Measurements from ENCODE around the gene SMIM27. TPM values are rescaled to one million over a fixed set of nuclear protein-coding genes. Genes with fewer than 3 reads are reported as not detected.
"Not testable (repeated sequence)": the region's sequence is repeated elsewhere in the genome, so short reads cannot be mapped to it uniquely, and the experiment has no call there.

The SMIM27 gene
- total RNA-seq, 1 donor from 2014 or later: 15.9 TPM

GRCh38 chr9:32596936-32597335 is 44.8 kb downstream of the SMIM27 start:
- no peaks in the 10 kb centered on the region for H3K9me3 Mint-ChIP-seq
- ATAC-seq (ENCODE audit: low read depth) (no peak), DNase-seq (no peak)
- ChIA-PET CTCF (no interaction called here), POLR2A (no interaction called here)
- intact Hi-C loops (cut with micrococcal nuclease): no loop called here
- peaks cover 8% of the 10 kb centered on the region for H3K4me1 Mint-ChIP-seq
- no peak overlapping the region for H3K4me3 Mint-ChIP-seq
- TF ChIP-seq CTCF (IDR thresholded peaks at IDR 0.05): no peak
- H3K36me3 Mint-ChIP-seq (ENCODE audit: low read depth): no peaks in the 10 kb centered on the region
- peaks cover 7% of the 10 kb centered on the region for H3K27me3 Mint-ChIP-seq
- H3K27ac Mint-ChIP-seq: no peak overlapping the region

- H3K4me3 Mint-ChIP-seq; H3K36me3 Mint-ChIP-seq (ENCODE audit: low read depth); DNase-seq; intact Hi-C loops (cut with micrococcal nuclease); H3K9me3 Mint-ChIP-seq; H3K27me3 Mint-ChIP-seq; ATAC-seq (ENCODE audit: low read depth); POLR2A ChIA-PET; H3K27ac Mint-ChIP-seq; CTCF ChIA-PET: not testable (repeated sequence)
- H3K4me1 Mint-ChIP-seq: peaks cover 12% of the 10 kb centered on the region
These were observed 46.9 kb downstream of the SMIM27 start for GRCh38 chr9:32599021-32599420.

Other genes with a start within 250 kb of the SMIM27 start
- gene ACO1, start 167.7 kb upstream of the SMIM27 start, total RNA-seq: 10.3 and 10.4 TPM in 2 replicates
- 11.3 and 12.3 TPM in 2 replicates for gene RIGI, start 26.1 kb upstream of the SMIM27 start, total RNA-seq
- 14.7 and 15.6 TPM in 2 replicates for gene TOPORS, start 259 bp downstream of the SMIM27 start, total RNA-seq
- gene NDUFB6, start 20.8 kb downstream of the SMIM27 start, total RNA-seq: 25.8 and 34.4 TPM in 2 replicates
- gene TAF1L, start 83.3 kb downstream of the SMIM27 start, total RNA-seq: not detected in 2 replicates
- gene TMEM215, start 231.2 kb downstream of the SMIM27 start, total RNA-seq: not detected in 2 replicates

Data from activated B cell treated with CpG ODN at 0.5 μM for 24 hours (primary cell).